C4-2B (cell line): ENCODE measurements around the gene PIP4K2C.

Experiments
- ZFX ChIP-seq: fragments of 450-650 bp; IDR thresholded peaks from 2 replicates; pipeline ENCODE4 v1.6.1; 2017
- TF ChIP-seq, protein P1 (sequence below): fragments of 450-650 bp; conservative IDR thresholded peaks from 2 replicates; pipeline ENCODE4 v1.5.1; 2017; ENCODE audit warnings: mild to moderate bottlenecking

DNA sequence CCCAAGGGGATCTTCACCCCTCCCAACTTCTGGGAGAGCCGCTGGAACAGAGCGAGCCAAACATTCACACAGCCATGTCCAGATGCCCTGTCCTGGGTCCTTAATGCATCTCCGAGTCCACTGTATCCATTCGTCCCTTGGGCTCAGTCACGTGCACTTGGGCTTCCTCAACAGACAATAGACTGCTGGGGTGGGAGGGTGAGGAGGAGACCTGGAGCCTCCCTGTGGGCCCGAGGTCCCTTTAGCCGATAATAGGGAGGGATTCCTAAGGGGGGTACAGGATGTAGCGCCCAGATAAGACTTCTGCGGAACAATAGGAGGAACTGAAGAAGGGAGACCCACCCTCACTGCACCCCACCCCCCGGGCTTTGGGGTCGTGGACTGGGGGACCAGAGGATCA is 26.9 kb downstream of the PIP4K2C start:
- TF ChIP-seq, protein P1, sequence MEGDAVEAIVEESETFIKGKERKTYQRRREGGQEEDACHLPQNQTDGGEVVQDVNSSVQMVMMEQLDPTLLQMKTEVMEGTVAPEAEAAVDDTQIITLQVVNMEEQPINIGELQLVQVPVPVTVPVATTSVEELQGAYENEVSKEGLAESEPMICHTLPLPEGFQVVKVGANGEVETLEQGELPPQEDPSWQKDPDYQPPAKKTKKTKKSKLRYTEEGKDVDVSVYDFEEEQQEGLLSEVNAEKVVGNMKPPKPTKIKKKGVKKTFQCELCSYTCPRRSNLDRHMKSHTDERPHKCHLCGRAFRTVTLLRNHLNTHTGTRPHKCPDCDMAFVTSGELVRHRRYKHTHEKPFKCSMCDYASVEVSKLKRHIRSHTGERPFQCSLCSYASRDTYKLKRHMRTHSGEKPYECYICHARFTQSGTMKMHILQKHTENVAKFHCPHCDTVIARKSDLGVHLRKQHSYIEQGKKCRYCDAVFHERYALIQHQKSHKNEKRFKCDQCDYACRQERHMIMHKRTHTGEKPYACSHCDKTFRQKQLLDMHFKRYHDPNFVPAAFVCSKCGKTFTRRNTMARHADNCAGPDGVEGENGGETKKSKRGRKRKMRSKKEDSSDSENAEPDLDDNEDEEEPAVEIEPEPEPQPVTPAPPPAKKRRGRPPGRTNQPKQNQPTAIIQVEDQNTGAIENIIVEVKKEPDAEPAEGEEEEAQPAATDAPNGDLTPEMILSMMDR: no peak
- TF ChIP-seq ZFX: no peak
